GM20000 (cell line): ENCODE data around the gene ZSCAN1.

Experiments used
- DNase-seq: peaks from one replicate; pipeline ENCODE4 v3.0.0; 2012; ENCODE audit warnings: low spot score
- CTCF ChIP-seq: IDR thresholded peaks from 2 replicates; pipeline ENCODE4 v1.5.1; 2012; ENCODE audit warnings: mild to moderate bottlenecking, control low read depth; ENCODE audit errors: extremely low read depth, missing control alignments

ZSCAN1 gene

GRCh38 chr19:58095328-58095727 is 61.5 kb downstream of the ZSCAN1 start:
- TF ChIP-seq CTCF: no peak
- no peak for DNase-seq

GRCh38 chr19:58096884-58097283 is 63.1 kb downstream of the ZSCAN1 start:
- TF ChIP-seq CTCF: no peak
- DNase-seq: no peak

- TF ChIP-seq CTCF: no peak
- DNase-seq: no peak
Observed at GRCh38 chr19:58097349-58097748, 63.5 kb downstream of the ZSCAN1 start.

- DNase-seq: peak; percentile 94
- TF ChIP-seq CTCF: no peak
Observed at GRCh38 chr19:58097781-58098681, 64.2 kb downstream of the ZSCAN1 start, which contains the start of gene ZSCAN18. Gene ZSCAN18 (minus strand): TSS chr19:58098231. CDS start chr19:58090267, 7,964 bp downstream.

GRCh38 chr19:58098682-58098998 is 64.8 kb downstream of the ZSCAN1 start:
- no peak for DNase-seq
- no peak for TF ChIP-seq CTCF
